Activated T-cell treated with anti-CD3 and anti-CD28 coated beads, Interleukin-2, amount 50 U/mL, for 1 hour (primary cell): Measurements from ENCODE around the gene SLC1A4.
A peak's percentile ranks its signal among the peaks of the same experiment; 100 is the strongest.
"Not testable (repeated sequence)": the region's sequence is repeated elsewhere in the genome, so short reads cannot be mapped to it uniquely, and the experiment has no call there.

ENCODE experiments used
- DNase-seq: peaks from one replicate; pipeline ENCODE4 v3.0.0-alpha.2; 2020

Gene SLC1A4

GRCh38 chr2:64966017-64966416, 23.2 kb upstream of the SLC1A4 start:
- DNase-seq: no peak

- no peak for DNase-seq
Measured at GRCh38 chr2:64966839-64967238, 22.4 kb upstream of the SLC1A4 start.

- no peak for DNase-seq
Measured at GRCh38 chr2:64967601-64968000, 21.6 kb upstream of the SLC1A4 start.

GRCh38 chr2:64969086-64969485, 20.1 kb upstream of the SLC1A4 start:
- DNase-seq: not testable (repeated sequence)

GRCh38 chr2:64970495-64970894, 18.7 kb upstream of the SLC1A4 start:
- no peak for DNase-seq

GRCh38 chr2:64972426-64972825, 16.8 kb upstream of the SLC1A4 start:
- DNase-seq: no peak

GRCh38 chr2:64972876-64973275, 16.3 kb upstream of the SLC1A4 start:
- DNase-seq: no peak

GRCh38 chr2:64975232-64975821, 13.9 kb upstream of the SLC1A4 start:
- DNase-seq: no peak

- no peak for DNase-seq
Measured at GRCh38 chr2:64976276-64976675, 12.9 kb upstream of the SLC1A4 start.

- no peak for DNase-seq
Measured at GRCh38 chr2:64978514-64979268, 10.5 kb upstream of the SLC1A4 start.

- DNase-seq: no peak
Measured at GRCh38 chr2:64979744-64980143, 9.5 kb upstream of the SLC1A4 start.

- no peak for DNase-seq
Measured at GRCh38 chr2:64980183-64980582, 9.0 kb upstream of the SLC1A4 start.

GRCh38 chr2:64982311-64982857, 6.8 kb upstream of the SLC1A4 start:
- no peak for DNase-seq

- no peak for DNase-seq
Measured at GRCh38 chr2:64982932-64983331, 6.3 kb upstream of the SLC1A4 start.

- no peak for DNase-seq
Measured at GRCh38 chr2:64985447-64985846, 3.8 kb upstream of the SLC1A4 start.

- no peak for DNase-seq
Measured at GRCh38 chr2:64987001-64987955, 1.9 kb upstream of the SLC1A4 start.

- DNase-seq: no peak
Measured at GRCh38 chr2:64987956-64988419, 1.2 kb upstream of the SLC1A4 start.

- DNase-seq: peak; percentile 59
Measured at GRCh38 chr2:64988420-64989125, 626 bp upstream of the SLC1A4 start.

GRCh38 chr2:64989982-64990614, 899 bp downstream of the SLC1A4 start:
- DNase-seq: no peak

GRCh38 chr2:64990876-64991275, 1.7 kb downstream of the SLC1A4 start:
- no peak for DNase-seq

- no peak for DNase-seq
Measured at GRCh38 chr2:64992218-64992617, 3.0 kb downstream of the SLC1A4 start.

- DNase-seq: no peak
Measured at GRCh38 chr2:64992990-64993389, 3.8 kb downstream of the SLC1A4 start.
